ENCODE measurements around the gene TTC24. TPM values are rescaled to one million over a fixed set of nuclear protein-coding genes. Genes with fewer than 3 reads are reported as not detected.

The TTC24 gene
- total RNA-seq, 1 donor from 2014 or later, result 19.6 TPM

DNA sequence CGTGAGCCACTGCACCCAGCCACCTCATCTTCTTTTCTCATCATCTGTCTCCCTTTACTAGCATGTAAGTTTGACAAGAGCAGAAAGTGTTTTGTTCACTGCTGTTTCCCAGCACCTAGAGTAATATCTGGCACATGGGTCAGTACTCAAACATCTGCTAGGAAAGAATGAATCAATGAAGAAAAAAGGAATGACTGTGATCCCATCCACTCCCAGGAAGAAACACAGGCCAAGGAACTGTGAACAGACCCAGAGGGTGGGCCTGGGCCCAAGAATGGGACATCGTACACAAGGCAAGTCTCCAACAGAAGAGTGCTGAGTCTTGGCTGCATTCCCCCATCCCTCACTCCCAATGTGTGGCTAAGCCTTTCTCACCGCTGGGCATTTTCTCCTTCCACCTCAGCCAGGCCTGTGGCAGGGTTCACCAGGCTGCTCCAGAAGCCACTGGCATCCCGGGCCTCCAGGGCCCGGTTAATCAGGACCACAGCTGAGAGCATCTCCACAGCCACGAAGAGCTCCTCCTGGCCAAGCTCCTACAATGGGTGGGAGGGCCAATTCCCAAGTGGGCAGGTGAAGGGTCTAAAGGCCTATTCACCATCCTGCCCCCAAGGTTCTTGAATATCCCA lies 25.6 kb upstream of the TTC24 start:
- H3K9me3 Mint-ChIP-seq, result no peaks in the 10 kb centered on the region
- no peaks in the 10 kb centered on the region for H3K27me3 Mint-ChIP-seq
- H3K4me1 Mint-ChIP-seq, result peaks cover 49% of the 10 kb centered on the region
- intact Hi-C loops (cut with micrococcal nuclease), result loop anchor here (2.0 kb wide), 1 partner anchor 73 kb away; no protein-coding TSS in a partner anchor
- no peaks in the 10 kb centered on the region for H3K36me3 Mint-ChIP-seq (ENCODE audit: low read depth)
- ChIA-PET CTCF (interaction anchor here (1.2 kb wide), 1 partner anchor 134 kb away, joined by 3 read pairs; no protein-coding TSS in a partner anchor), POLR2A (interaction anchor here (1.1 to 2.9 kb wide), 3 partner anchors 49 to 173 kb away, joined by 3 to 16 read pairs (median 4); no protein-coding TSS in a partner anchor)
- H3K27ac Mint-ChIP-seq, result peak overlapping the region; percentile 62
- no peak for ATAC-seq (ENCODE audit: low read depth)
- TF ChIP-seq, protein P1, sequence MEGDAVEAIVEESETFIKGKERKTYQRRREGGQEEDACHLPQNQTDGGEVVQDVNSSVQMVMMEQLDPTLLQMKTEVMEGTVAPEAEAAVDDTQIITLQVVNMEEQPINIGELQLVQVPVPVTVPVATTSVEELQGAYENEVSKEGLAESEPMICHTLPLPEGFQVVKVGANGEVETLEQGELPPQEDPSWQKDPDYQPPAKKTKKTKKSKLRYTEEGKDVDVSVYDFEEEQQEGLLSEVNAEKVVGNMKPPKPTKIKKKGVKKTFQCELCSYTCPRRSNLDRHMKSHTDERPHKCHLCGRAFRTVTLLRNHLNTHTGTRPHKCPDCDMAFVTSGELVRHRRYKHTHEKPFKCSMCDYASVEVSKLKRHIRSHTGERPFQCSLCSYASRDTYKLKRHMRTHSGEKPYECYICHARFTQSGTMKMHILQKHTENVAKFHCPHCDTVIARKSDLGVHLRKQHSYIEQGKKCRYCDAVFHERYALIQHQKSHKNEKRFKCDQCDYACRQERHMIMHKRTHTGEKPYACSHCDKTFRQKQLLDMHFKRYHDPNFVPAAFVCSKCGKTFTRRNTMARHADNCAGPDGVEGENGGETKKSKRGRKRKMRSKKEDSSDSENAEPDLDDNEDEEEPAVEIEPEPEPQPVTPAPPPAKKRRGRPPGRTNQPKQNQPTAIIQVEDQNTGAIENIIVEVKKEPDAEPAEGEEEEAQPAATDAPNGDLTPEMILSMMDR (IDR thresholded peaks at IDR 0.05), result no peak
- no peak overlapping the region for H3K4me3 Mint-ChIP-seq
- DNase-seq, result no peak

DNA sequence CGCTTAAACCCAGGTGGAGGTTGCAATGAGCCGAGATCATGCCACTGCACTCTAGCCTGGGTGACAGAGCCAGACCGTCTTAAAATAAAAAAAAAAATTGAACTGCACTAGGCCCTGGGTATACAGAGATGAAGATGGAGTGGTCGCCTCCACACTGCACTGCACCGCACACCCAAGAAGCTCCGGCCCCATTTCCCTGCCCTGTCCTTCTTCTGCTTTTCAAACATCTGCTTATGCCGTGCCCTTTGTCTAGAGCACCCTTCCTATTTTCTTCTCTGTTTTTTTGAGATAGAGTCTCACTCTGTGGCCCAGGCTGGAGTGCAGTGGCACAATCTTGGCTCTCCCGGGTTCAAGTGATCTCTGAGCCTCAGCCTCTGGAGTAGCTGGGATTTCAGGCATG lies 24.6 kb upstream of the TTC24 start:
- H3K4me3 Mint-ChIP-seq, result no peak overlapping the region
- DNase-seq, result no peak
- no peak for ATAC-seq (ENCODE audit: low read depth)
- intact Hi-C loops (cut with micrococcal nuclease), result no loop called here
- no peaks in the 10 kb centered on the region for H3K27me3 Mint-ChIP-seq
- ChIA-PET POLR2A (interaction anchor here (0.9 to 1.3 kb wide), 3 partner anchors 27 to 172 kb away, joined by 3 to 5 read pairs (median 4); no protein-coding TSS in a partner anchor), CTCF (interaction anchor here (1.2 kb wide), 2 partner anchors 74 to 135 kb away, joined by 3 read pairs; no protein-coding TSS in a partner anchor)
- peaks cover 49% of the 10 kb centered on the region for H3K4me1 Mint-ChIP-seq
- no peak overlapping the region for H3K27ac Mint-ChIP-seq
- no peaks in the 10 kb centered on the region for H3K36me3 Mint-ChIP-seq (ENCODE audit: low read depth)
- no peaks in the 10 kb centered on the region for H3K9me3 Mint-ChIP-seq
- TF ChIP-seq, protein P1 (IDR thresholded peaks at IDR 0.05), result no peak

DNA sequence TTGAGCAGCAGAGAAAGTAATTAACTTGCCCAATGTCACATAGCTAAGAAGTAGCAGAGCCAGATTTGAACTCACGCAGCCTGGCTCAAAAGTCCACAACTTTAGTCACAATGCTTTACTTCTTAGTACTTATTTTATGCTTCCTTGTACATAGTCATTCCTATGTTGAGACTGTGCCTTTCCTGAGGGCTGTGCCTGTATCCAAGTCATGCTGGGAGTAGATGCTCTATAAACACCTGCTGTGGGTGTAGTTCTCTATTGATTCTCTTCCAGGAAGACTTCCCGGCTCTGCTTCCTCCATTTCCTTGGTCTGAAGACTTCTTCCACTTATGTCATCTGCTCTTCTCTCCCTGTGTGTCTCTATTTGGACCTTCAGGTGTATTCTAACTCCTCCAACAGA lies 23.8 kb upstream of the TTC24 start:
- no peak overlapping the region for H3K27ac Mint-ChIP-seq
- no peak overlapping the region for H3K4me3 Mint-ChIP-seq
- H3K27me3 Mint-ChIP-seq, result no peaks in the 10 kb centered on the region
- H3K4me1 Mint-ChIP-seq, result peaks cover 45% of the 10 kb centered on the region
- DNase-seq (no peak), ATAC-seq (ENCODE audit: low read depth) (no peak)
- POLR2A ChIA-PET, result interaction anchor here (0.6 to 0.9 kb wide), 2 partner anchors 54 to 56 kb away, joined by 4 to 5 read pairs; no protein-coding TSS in a partner anchor
- intact Hi-C loops (cut with micrococcal nuclease), result no loop called here
- CTCF ChIA-PET, result interaction anchor here (1.2 kb wide), 1 partner anchor 75 kb away, joined by 3 read pairs; no protein-coding TSS in a partner anchor
- TF ChIP-seq, protein P1 (IDR thresholded peaks at IDR 0.05), result no peak
- H3K36me3 Mint-ChIP-seq (ENCODE audit: low read depth), result no peaks in the 10 kb centered on the region
- no peaks in the 10 kb centered on the region for H3K9me3 Mint-ChIP-seq

DNA sequence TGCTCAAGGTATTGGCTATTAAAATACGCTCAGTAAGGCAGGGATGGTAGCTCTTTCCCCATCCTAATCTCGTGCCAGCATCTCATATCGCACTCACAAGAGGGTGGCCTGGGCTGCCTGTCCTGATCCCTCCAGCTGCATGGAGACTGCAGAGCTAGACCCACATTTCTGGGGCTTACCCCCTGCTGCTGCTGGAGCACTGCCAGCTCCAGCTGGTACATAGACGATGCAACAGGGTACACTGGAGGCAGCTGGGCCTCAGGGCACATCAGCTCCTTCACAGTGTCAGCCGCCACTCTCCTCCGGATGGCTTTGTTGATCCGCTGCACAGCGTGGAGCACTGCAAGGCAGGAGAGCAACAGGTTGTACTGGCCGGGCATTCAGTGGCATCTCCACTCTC lies 23.2 kb upstream of the TTC24 start:
- Mint-ChIP-seq H3K9me3 (no peaks in the 10 kb centered on the region), H3K27ac (no peak overlapping the region), H3K4me1 (peaks cover 39% of the 10 kb centered on the region), H3K36me3 (ENCODE audit: low read depth) (no peaks in the 10 kb centered on the region), H3K27me3 (no peaks in the 10 kb centered on the region), H3K4me3 (no peak overlapping the region)
- intact Hi-C loops (cut with micrococcal nuclease), result no loop called here
- POLR2A ChIA-PET, result interaction anchor here (0.6 kb wide), 1 partner anchor 56 kb away, joined by 4 read pairs; no protein-coding TSS in a partner anchor
- ATAC-seq (ENCODE audit: low read depth) (no peak), DNase-seq (no peak)
- TF ChIP-seq, protein P1 (IDR thresholded peaks at IDR 0.05), result no peak
- CTCF ChIA-PET, result interaction anchor here (1.2 kb wide), 1 partner anchor 76 kb away, joined by 3 read pairs; no protein-coding TSS in a partner anchor

DNA sequence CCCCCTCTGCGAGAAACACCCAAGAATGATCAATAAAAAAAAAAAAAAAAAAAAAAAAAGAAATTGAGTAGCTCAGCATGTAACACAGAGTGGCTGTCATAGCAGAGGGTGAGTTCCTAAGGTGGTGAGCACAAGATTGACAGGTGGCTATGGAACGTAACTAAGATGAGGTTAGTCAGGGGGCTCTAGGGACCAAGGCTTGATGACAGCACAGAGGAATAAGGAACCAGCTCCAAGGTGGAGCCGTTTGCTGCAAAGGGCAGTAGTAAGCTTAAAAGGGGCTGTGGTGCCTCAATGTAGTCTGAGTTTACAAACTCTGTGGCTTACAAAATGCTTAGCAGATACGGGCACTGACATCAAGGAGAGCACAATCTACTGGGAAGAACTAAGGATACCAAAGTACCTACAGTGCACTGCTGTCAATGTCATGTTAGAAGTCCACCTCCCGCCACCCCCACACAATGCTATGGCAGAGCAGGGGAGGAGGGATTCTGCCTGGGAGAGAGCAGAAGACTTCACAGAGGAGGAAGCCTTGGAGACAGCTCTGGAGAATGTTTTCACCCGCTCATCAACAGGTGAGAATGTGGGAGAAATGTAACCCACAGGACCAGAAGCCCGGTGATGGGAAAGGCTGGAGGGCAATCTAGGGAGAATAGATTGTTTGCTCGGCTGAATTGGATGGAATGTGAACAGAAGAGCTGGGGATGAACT lies 20.3 kb upstream of the TTC24 start:
- CTCF ChIA-PET, result no interaction called here
- H3K9me3 Mint-ChIP-seq, result no peaks in the 10 kb centered on the region
- no peaks in the 10 kb centered on the region for H3K36me3 Mint-ChIP-seq (ENCODE audit: low read depth)
- no peaks in the 10 kb centered on the region for H3K27me3 Mint-ChIP-seq
- no peak overlapping the region for H3K27ac Mint-ChIP-seq
- intact Hi-C loops (cut with micrococcal nuclease), result no loop called here
- POLR2A ChIA-PET, result interaction anchor here (0.6 to 0.8 kb wide), 2 partner anchors 54 to 74 kb away, joined by 4 to 12 read pairs; no protein-coding TSS in a partner anchor
- ATAC-seq (ENCODE audit: low read depth), result peak; percentile 37
- H3K4me3 Mint-ChIP-seq, result no peak overlapping the region
- DNase-seq, result no peak
- H3K4me1 Mint-ChIP-seq, result peaks cover 10% of the 10 kb centered on the region
- TF ChIP-seq, protein P1 (IDR thresholded peaks at IDR 0.05), result no peak

Data from activated B cell treated with CpG ODN at 0.5 μM for 24 hours (primary cell).